Stomach (tissue), 9 donors: Measurements from ENCODE around the gene RO60. TPM values are rescaled to one million over a fixed set of nuclear protein-coding genes. Genes with fewer than 3 reads are reported as not detected.
"Not testable (repeated sequence)": the region's sequence is repeated elsewhere in the genome, so short reads cannot be mapped to it uniquely, and the experiment has no call there.

Experiments
- DNase-seq, 2 donors: peaks; one replicate each; pipeline versions ENCODE4 v3.0.0 to v3.0.0-alpha.2; 2013 to 2019
- H3K27ac ChIP-seq, 5 donors: fragments of 200-600 bp in 4 of 5; sonication (generic) in 4 of 5; one replicate each; pipeline ENCODE4 v1.5.1; 2013 to 2019; ENCODE audit warnings: mild to moderate bottlenecking in 1 of 5, moderate library complexity in 1 of 5
- H3K27me3 ChIP-seq, 3 donors: fragments of 200-600 bp; sonication (generic); one replicate each; pipeline ENCODE4 v1.5.1; 2017 to 2019; ENCODE audit warnings: mixed run types in 1 of 3
- H3K36me3 ChIP-seq, 4 donors: fragments of 200-600 bp; sonication (generic); 1 replicate in 3 of 4; 2 replicates in 1 of 4; pipeline ENCODE4 v1.5.1; 2016 to 2019
- H3K4me1 ChIP-seq, 4 donors: fragments of 200-600 bp; sonication (generic); one replicate each; pipeline ENCODE4 v1.5.1; 2016 to 2019
- H3K4me3 ChIP-seq, 4 donors: fragments of 200-600 bp; sonication (generic) in 3 of 4; one replicate each; pipeline ENCODE4 v1.5.1; 2016 to 2019; ENCODE audit warnings: mild to moderate bottlenecking in 1 of 4
- H3K9me3 ChIP-seq, 4 donors: fragments of 200-600 bp; sonication (generic); one replicate each; pipeline ENCODE4 v1.5.1; 2016 to 2019
- CTCF ChIP-seq, 7 experiments: fragments of 450-650 bp in 4 of 7; fragments of 200-600 bp in 3 of 7; sonication (generic) in 3 of 7; IDR thresholded peaks; one replicate each; pipeline ENCODE4 v1.5.1; 2016 to 2019; ENCODE audit warnings: antibody characterized with exemption in 7 of 7, control low read depth in 2 of 7, mild to moderate bottlenecking in 1 of 7
- EP300 ChIP-seq: sonication (generic); formaldehyde crosslinking; IDR thresholded peaks from one replicate; pipeline ENCODE4 v1.6.1; 2017; ENCODE audit warnings: antibody characterized with exemption
- POLR2A ChIP-seq, 4 donors: fragments of 450-650 bp; IDR thresholded peaks; one replicate each; pipeline ENCODE4 v1.6.1; 2016; ENCODE audit warnings: antibody characterized with exemption in 4 of 4, control low read depth in 2 of 4, mild to moderate bottlenecking in 1 of 4, moderate library complexity in 1 of 4
- POLR2AphosphoS5 ChIP-seq, 3 donors: sonication (generic); formaldehyde crosslinking; IDR thresholded peaks; one replicate each; pipeline ENCODE4 v1.6.1; 2016; ENCODE audit warnings: antibody characterized with exemption in 3 of 3
- WGBS, 5 donors: extraction: QIAGEN DNeasy Blood & Tissue Kit in 3 of 5; methylation state at CpG; one replicate each; pipeline versions ENCODE4 v1.1.5 to v1.1.7; 2013 to 2018; 5-methylcytosine and 5-hydroxymethylcytosine counted together
- intact Hi-C: fragments of 100-400 bp; cut with DNase I; formaldehyde crosslinking; loops from one replicate; pipeline ENCODE4 v1.15.1; 2023; ENCODE audit warnings: low total_unique reads
- polyA plus RNA-seq, 3 donors: library from polyadenylated mRNA; stranded (reverse); fragments of 200-250 nt; gene quantifications; one replicate each; pipeline ENCODE4 v1.2.3, GENCODE V29; 2013
- total RNA-seq, 5 donors: library from RNA; depleted of rRNA; stranded (reverse); fragments of >200 nt; gene quantifications; one replicate each; pipeline versions ENCODE4 v1.1.0 to v1.2.3, GENCODE V29; 2014 to 2016
- donor health status: healthy with polysubstance abuse.
- donor health status: Bipolar disorder and iron deficiency.
- donor health status: healthy.

RO60 gene
- total and polyA plus RNA-seq, 8 donors, result 2.6 to 155 (median 42.5) TPM

- Histone ChIP-seq H3K27me3 (no peaks in the 10 kb centered on the region), H3K4me3 (no peak overlapping the region), H3K36me3 (peaks cover 0 to 3% (median 0%) of the 10 kb centered on the region in 4 donors), H3K4me1 (peaks cover 0 to 7% (median 0%) of the 10 kb centered on the region in 4 donors), H3K9me3 (no peaks in the 10 kb centered on the region), H3K27ac (no peak overlapping the region)
- DNase-seq, result no peak
- intact Hi-C loops, result no loop called here
- TF ChIP-seq POLR2A (IDR thresholded peaks at IDR 0.05), result no peak
- no peak for TF ChIP-seq POLR2AphosphoS5 (IDR thresholded peaks at IDR 0.05)
- TF ChIP-seq EP300, result no peak
- TF ChIP-seq CTCF (IDR thresholded peaks at IDR 0.05), result no peak
- WGBS, 5 donors, result 67 to 85% (median 77%) methylated on average over 3 of the region's 3 CpGs
Measured at GRCh38 chr1:193036337-193037047, 22.9 kb upstream of the RO60 start.

- Histone ChIP-seq H3K4me1 (peaks cover 0 to 7% (median 0%) of the 10 kb centered on the region in 4 donors), H3K4me3 (no peak overlapping the region), H3K36me3 (peaks cover 0 to 17% (median 9%) of the 10 kb centered on the region in 4 donors), H3K27ac (no peak overlapping the region), H3K9me3 (no peaks in the 10 kb centered on the region), H3K27me3 (no peaks in the 10 kb centered on the region)
- intact Hi-C loops, result no loop called here
- TF ChIP-seq CTCF (IDR thresholded peaks at IDR 0.05) (no peak), POLR2A (IDR thresholded peaks at IDR 0.05) (no peak), EP300 (no peak), POLR2AphosphoS5 (IDR thresholded peaks at IDR 0.05) (no peak)
- no peak for DNase-seq
- 88 to 95% (median 94%) methylated on average over 3 of the region's 3 CpGs for WGBS, 5 donors
Measured at GRCh38 chr1:193040011-193040410, 19.4 kb upstream of the RO60 start.

GRCh38 chr1:193042766-193043691 lies 16.4 kb upstream of the RO60 start:
- no peaks in the 10 kb centered on the region for H3K4me1 ChIP-seq
- H3K4me3 ChIP-seq, result no peak overlapping the region
- H3K27me3 ChIP-seq, result no peaks in the 10 kb centered on the region
- H3K9me3 ChIP-seq, result no peaks in the 10 kb centered on the region
- TF ChIP-seq EP300 (no peak), POLR2AphosphoS5 (IDR thresholded peaks at IDR 0.05) (no peak), CTCF (IDR thresholded peaks at IDR 0.05) (no peak), POLR2A (IDR thresholded peaks at IDR 0.05) (no peak)
- peaks cover 0 to 38% (median 22%) of the 10 kb centered on the region in 4 donors for H3K36me3 ChIP-seq
- 80 to 95% (median 94%) methylated on average over 1 of the region's 1 CpG for WGBS, 5 donors
- intact Hi-C loops, result no loop called here
- DNase-seq, result no peak
- H3K27ac ChIP-seq, result no peak overlapping the region

- intact Hi-C loops, H3K4me1 ChIP-seq, H3K4me3 ChIP-seq, H3K27me3 ChIP-seq, DNase-seq, H3K9me3 ChIP-seq, H3K27ac ChIP-seq: not testable (repeated sequence)
- H3K36me3 ChIP-seq, result peaks cover 11 to 59% (median 47%) of the 10 kb centered on the region in 4 donors
- WGBS, 5 donors, result 92 to 97% (median 96%) methylated on average over 5 of the region's 5 CpGs
Measured at GRCh38 chr1:193048913-193049312, 10.5 kb upstream of the RO60 start.
